Mesenchymal stem cell (in vitro differentiated cells and primary cell): Measurements from ENCODE around the gene CXCL8.

Source experiments
- DNase-seq: peaks from one replicate; pipeline ENCODE4 v3.0.0-alpha.2; 2013
- H2AFZ ChIP-seq: one replicate; pipeline ENCODE4 v1.6.1; 2013; ENCODE audit warnings: low read depth, mild to moderate bottlenecking, control low read depth, inconsistent platforms, low read length, moderate library complexity
- H2AK5ac ChIP-seq: 2 replicates; pipeline ENCODE4 v1.6.1; 2013; ENCODE audit warnings: low read length, moderate library complexity, mild to moderate bottlenecking, inconsistent platforms; ENCODE audit not compliant: severe bottlenecking
- H2BK120ac ChIP-seq: one replicate; pipeline ENCODE4 v1.6.1; 2013; ENCODE audit warnings: low read depth, mild to moderate bottlenecking, inconsistent platforms, low read length, moderate library complexity
- H2BK12ac ChIP-seq, 2 experiments: one replicate each; pipeline ENCODE4 v1.6.1; 2013; ENCODE audit warnings: inconsistent platforms in 2 of 2, low read length in 2 of 2, mild to moderate bottlenecking in 2 of 2, moderate library complexity in 2 of 2, control low read depth in 1 of 2
- H2BK15ac ChIP-seq: one replicate; pipeline ENCODE4 v1.6.1; 2013; ENCODE audit warnings: mild to moderate bottlenecking, low read depth, inconsistent platforms; ENCODE audit not compliant: poor library complexity, severe bottlenecking
- H2BK5ac ChIP-seq: 2 replicates; pipeline ENCODE4 v1.6.1; 2013; ENCODE audit warnings: low read depth, mild to moderate bottlenecking, low read length, control low read depth, inconsistent platforms; ENCODE audit not compliant: poor library complexity, severe bottlenecking
- H3K14ac ChIP-seq, 2 experiments: one replicate each; pipeline ENCODE4 v1.6.1; 2013; ENCODE audit warnings: inconsistent platforms in 2 of 2, low read length in 2 of 2, control low read depth in 1 of 2, mild to moderate bottlenecking in 1 of 2, moderate library complexity in 1 of 2
- H3K18ac ChIP-seq, 2 experiments: one replicate each; pipeline ENCODE4 v1.6.1; 2013; ENCODE audit warnings: inconsistent platforms in 2 of 2, low read length in 2 of 2, control low read depth in 1 of 2, low read depth in 1 of 2, mild to moderate bottlenecking in 1 of 2
- H3K23ac ChIP-seq, 2 experiments: one replicate each; pipeline ENCODE4 v1.6.1; 2013; ENCODE audit warnings: inconsistent platforms in 2 of 2, low read length in 2 of 2, mild to moderate bottlenecking in 2 of 2, moderate library complexity in 2 of 2, control low read depth in 1 of 2
- H3K27ac ChIP-seq: 2 replicates; pipeline ENCODE4 v1.5.1; 2013; ENCODE audit warnings: mild to moderate bottlenecking, moderate library complexity, low read length, control low read depth, inconsistent platforms; ENCODE audit not compliant: poor library complexity, severe bottlenecking
- H3K27me3 ChIP-seq, 2 experiments: 2 replicates each; pipeline versions ENCODE4 v1.6.1 to v1.7.0; 2013; ENCODE audit warnings: low read length in 2 of 2, mild to moderate bottlenecking in 2 of 2, moderate library complexity in 2 of 2, control low read depth in 1 of 2, inconsistent platforms in 1 of 2; ENCODE audit not compliant: control insufficient read depth in 1 of 2, insufficient read depth in 1 of 2
- H3K36me3 ChIP-seq, 2 experiments: 2 replicates each; pipeline versions ENCODE4 v1.6.1 to v1.7.0; 2013; ENCODE audit warnings: low read length in 2 of 2, control low read depth in 1 of 2, inconsistent platforms in 1 of 2, low read depth in 1 of 2, mild to moderate bottlenecking in 1 of 2; ENCODE audit not compliant: insufficient read depth in 2 of 2, control insufficient read depth in 1 of 2
- H3K4ac ChIP-seq, 2 experiments: one replicate each; pipeline ENCODE4 v1.6.1; 2013; ENCODE audit warnings: inconsistent platforms in 2 of 2, low read length in 2 of 2, mild to moderate bottlenecking in 2 of 2, moderate library complexity in 2 of 2, control low read depth in 1 of 2, low read depth in 1 of 2
- H3K4me1 ChIP-seq: 2 replicates; pipeline ENCODE4 v1.6.1; 2013; ENCODE audit warnings: low read depth, low read length, control low read depth; ENCODE audit not compliant: control insufficient read depth, insufficient read depth
- H3K4me2 ChIP-seq: 2 replicates; pipeline ENCODE4 v1.6.1; 2013; ENCODE audit warnings: low read length, mild to moderate bottlenecking, inconsistent platforms; ENCODE audit not compliant: poor library complexity, severe bottlenecking
- H3K4me3 ChIP-seq, 2 experiments: 2 replicates each; pipeline versions ENCODE4 v1.5.1 to v1.7.0; 2013; ENCODE audit warnings: low read length in 2 of 2, mild to moderate bottlenecking in 2 of 2, control low read depth in 1 of 2, low read depth in 1 of 2; ENCODE audit not compliant: insufficient read depth in 1 of 2
- H3K79me1 ChIP-seq: replicated peaks from 2 replicates; pipeline ENCODE4 v1.6.1; 2013; ENCODE audit warnings: mild to moderate bottlenecking, control low read depth, low read length, inconsistent platforms; ENCODE audit not compliant: poor library complexity, severe bottlenecking
- H3K9ac ChIP-seq: 2 replicates; pipeline ENCODE4 v1.7.0; 2013; ENCODE audit warnings: mild to moderate bottlenecking, low read length, moderate library complexity
- H3K9me3 ChIP-seq: 2 replicates; pipeline ENCODE4 v1.7.0; 2013; ENCODE audit warnings: mild to moderate bottlenecking, low read length; ENCODE audit not compliant: control insufficient read depth
- H4K8ac ChIP-seq: one replicate; pipeline ENCODE4 v1.6.1; 2013; ENCODE audit warnings: inconsistent platforms, mild to moderate bottlenecking, low read length, moderate library complexity
- H4K91ac ChIP-seq: one replicate; pipeline ENCODE4 v1.6.1; 2013; ENCODE audit warnings: mild to moderate bottlenecking, low read length, inconsistent platforms
- WGBS: methylation state at CpG from one replicate; pipeline ENCODE4 v1.1.7; 2013; ENCODE audit warnings: mixed read lengths; 5-methylcytosine and 5-hydroxymethylcytosine counted together

The CXCL8 gene

GRCh38 chr4:73750730-73751129 is 10.4 kb downstream of the CXCL8 start:
- Histone ChIP-seq H3K9ac (no peak overlapping the region), H3K14ac (no peak overlapping the region), H3K18ac (no peak overlapping the region), H3K4me2 (no peak overlapping the region), H2AFZ (no peak overlapping the region), H3K4me1 (no peaks in the 10 kb centered on the region), H3K79me1 (no peaks in the 10 kb centered on the region), H2BK15ac (no peak overlapping the region), H3K23ac (no peak overlapping the region), H3K27ac (no peak overlapping the region), H2BK120ac (no peak overlapping the region), H3K4me3 (no peak overlapping the region), H4K91ac (no peak overlapping the region), H3K27me3 (no peaks in the 10 kb centered on the region), H2BK12ac (no peak overlapping the region), H3K4ac (no peak overlapping the region), H3K36me3 (no peaks in the 10 kb centered on the region), H4K8ac (no peak overlapping the region), H2AK5ac (no peak overlapping the region), H3K9me3 (no peaks in the 10 kb centered on the region), H2BK5ac (no peak overlapping the region)
- no peak for DNase-seq

GRCh38 chr4:73751166-73751565 is 10.8 kb downstream of the CXCL8 start:
- no peak overlapping the region for H2BK12ac ChIP-seq
- H2BK120ac ChIP-seq = no peak overlapping the region
- no peak overlapping the region for H3K18ac ChIP-seq
- H3K36me3 ChIP-seq = no peaks in the 10 kb centered on the region
- no peak overlapping the region for H3K4me3 ChIP-seq
- H3K23ac ChIP-seq = no peak overlapping the region
- DNase-seq = no peak
- H3K4me1 ChIP-seq = no peaks in the 10 kb centered on the region
- H3K4ac ChIP-seq = no peak overlapping the region
- H3K79me1 ChIP-seq = no peaks in the 10 kb centered on the region
- H2AK5ac ChIP-seq = no peak overlapping the region
- no peak overlapping the region for H3K9ac ChIP-seq
- H3K4me2 ChIP-seq = no peak overlapping the region
- no peak overlapping the region for H2BK5ac ChIP-seq
- no peak overlapping the region for H2AFZ ChIP-seq
- H3K27ac ChIP-seq = no peak overlapping the region
- no peak overlapping the region for H3K14ac ChIP-seq
- H4K91ac ChIP-seq = no peak overlapping the region
- no peaks in the 10 kb centered on the region for H3K9me3 ChIP-seq
- no peak overlapping the region for H2BK15ac ChIP-seq
- H4K8ac ChIP-seq = no peak overlapping the region
- H3K27me3 ChIP-seq = no peaks in the 10 kb centered on the region
- 81% methylated on average over 2 of the region's 2 CpGs for WGBS

- Histone ChIP-seq H2BK5ac (no peak overlapping the region), H3K9me3 (no peaks in the 10 kb centered on the region), H3K9ac (no peak overlapping the region), H3K14ac (no peak overlapping the region), H3K27me3 (no peaks in the 10 kb centered on the region), H4K91ac (no peak overlapping the region), H3K4me1 (no peaks in the 10 kb centered on the region), H3K36me3 (no peaks in the 10 kb centered on the region), H2BK120ac (no peak overlapping the region), H2AFZ (no peak overlapping the region), H4K8ac (no peak overlapping the region), H3K4me3 (no peak overlapping the region), H3K18ac (no peak overlapping the region), H2BK12ac (no peak overlapping the region), H3K27ac (no peak overlapping the region), H3K4ac (no peak overlapping the region), H3K79me1 (no peaks in the 10 kb centered on the region), H2AK5ac (no peak overlapping the region), H3K4me2 (no peak overlapping the region), H3K23ac (no peak overlapping the region), H2BK15ac (no peak overlapping the region)
- WGBS = no CpG with 5 or more reads among the region's 1 CpG
- no peak for DNase-seq
Measured at GRCh38 chr4:73751830-73752229, 11.5 kb downstream of the CXCL8 start.

GRCh38 chr4:73752424-73752823 is 12.1 kb downstream of the CXCL8 start:
- no peak overlapping the region for H3K4me2 ChIP-seq
- no peaks in the 10 kb centered on the region for H3K79me1 ChIP-seq
- H2AK5ac ChIP-seq = no peak overlapping the region
- H3K9me3 ChIP-seq = no peaks in the 10 kb centered on the region
- DNase-seq = no peak
- no peak overlapping the region for H3K4me3 ChIP-seq
- no peaks in the 10 kb centered on the region for H3K27me3 ChIP-seq
- 88% methylated on average over 2 of the region's 3 CpGs for WGBS
- H3K9ac ChIP-seq = no peak overlapping the region
- no peak overlapping the region for H3K14ac ChIP-seq
- no peak overlapping the region for H2BK15ac ChIP-seq
- H2BK5ac ChIP-seq = no peak overlapping the region
- no peak overlapping the region for H3K27ac ChIP-seq
- no peaks in the 10 kb centered on the region for H3K4me1 ChIP-seq
- H2BK120ac ChIP-seq = no peak overlapping the region
- H3K36me3 ChIP-seq = no peaks in the 10 kb centered on the region
- H3K18ac ChIP-seq = no peak overlapping the region
- no peak overlapping the region for H2AFZ ChIP-seq
- no peak overlapping the region for H4K91ac ChIP-seq
- H4K8ac ChIP-seq = no peak overlapping the region
- no peak overlapping the region for H3K4ac ChIP-seq
- H3K23ac ChIP-seq = no peak overlapping the region
- no peak overlapping the region for H2BK12ac ChIP-seq
